SU-DHL-6 (cell line): ENCODE data around the gene SPDEF.

Source experiments
- CTCF ChIP-seq: fragments of 200-600 bp; sonication (generic); IDR thresholded peaks from one replicate; pipeline ENCODE4 v1.5.1; 2017; ENCODE audit warnings: antibody characterized with exemption, mild to moderate bottlenecking, low read length, moderate library complexity; ENCODE audit not compliant: insufficient read depth, poor library complexity, severe bottlenecking
- EZH2phosphoT487 ChIP-seq: fragments of 200-600 bp; sonication (generic), shearing (Covaris generic); conservative IDR thresholded peaks from 2 replicates; pipeline ENCODE4 v1.6.1; 2018; ENCODE audit warnings: mild to moderate bottlenecking, antibody characterized with exemption, low read length, moderate library complexity, mixed read lengths

- TF ChIP-seq CTCF (no peak), EZH2phosphoT487 (no peak)
Measured at GRCh38 chr6:34513646-34514045, 42.5 kb downstream of the SPDEF start.
